ENCODE data around the gene NEU3.
"Not testable (repeated sequence)": the region's sequence is repeated elsewhere in the genome, so short reads cannot be mapped to it uniquely, and the experiment has no call there.

Gene NEU3, protein sequence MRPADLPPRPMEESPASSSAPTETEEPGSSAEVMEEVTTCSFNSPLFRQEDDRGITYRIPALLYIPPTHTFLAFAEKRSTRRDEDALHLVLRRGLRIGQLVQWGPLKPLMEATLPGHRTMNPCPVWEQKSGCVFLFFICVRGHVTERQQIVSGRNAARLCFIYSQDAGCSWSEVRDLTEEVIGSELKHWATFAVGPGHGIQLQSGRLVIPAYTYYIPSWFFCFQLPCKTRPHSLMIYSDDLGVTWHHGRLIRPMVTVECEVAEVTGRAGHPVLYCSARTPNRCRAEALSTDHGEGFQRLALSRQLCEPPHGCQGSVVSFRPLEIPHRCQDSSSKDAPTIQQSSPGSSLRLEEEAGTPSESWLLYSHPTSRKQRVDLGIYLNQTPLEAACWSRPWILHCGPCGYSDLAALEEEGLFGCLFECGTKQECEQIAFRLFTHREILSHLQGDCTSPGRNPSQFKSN

DNA sequence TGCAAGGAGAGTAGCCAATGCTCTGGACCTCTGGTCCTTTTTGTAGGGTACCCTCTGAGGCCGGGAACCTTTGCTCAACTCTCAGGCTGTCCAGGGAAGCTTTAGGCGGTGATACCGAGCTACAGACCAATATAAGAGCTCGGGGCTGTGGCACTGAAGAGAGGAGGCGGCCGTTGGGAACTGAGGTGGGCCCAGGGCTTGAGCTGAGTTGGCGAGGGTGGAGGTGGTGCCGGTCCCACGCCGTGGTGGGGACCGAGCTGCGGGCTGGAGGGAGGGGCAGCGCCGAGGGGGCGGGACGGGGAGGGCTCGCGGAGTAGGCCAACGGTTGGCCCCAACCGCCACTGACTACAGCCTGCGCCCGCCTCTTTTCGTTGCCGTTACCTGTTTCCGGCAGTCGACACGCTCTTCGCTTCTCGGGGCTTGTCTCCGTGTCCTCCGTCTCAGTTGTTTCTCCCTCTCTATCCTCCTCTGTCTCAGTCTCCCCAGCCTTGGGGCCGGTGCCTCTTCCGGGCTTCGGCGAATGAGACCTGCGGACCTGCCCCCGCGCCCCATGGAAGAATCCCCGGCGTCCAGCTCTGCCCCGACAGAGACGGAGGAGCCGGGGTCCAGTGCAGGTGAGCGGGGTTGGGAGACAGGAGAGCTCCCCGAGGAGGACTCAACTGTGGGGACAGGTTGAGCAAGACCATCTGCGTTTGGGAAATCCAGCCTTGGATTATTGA is at the start of gene NEU3:
Gene NEU3, plus strand, starts transcription at position 393 of the 719 bp plus-strand sequence. Its CDS starts 128 bp downstream, at position 521.
- DNase-seq = peak; percentile 86

DNA sequence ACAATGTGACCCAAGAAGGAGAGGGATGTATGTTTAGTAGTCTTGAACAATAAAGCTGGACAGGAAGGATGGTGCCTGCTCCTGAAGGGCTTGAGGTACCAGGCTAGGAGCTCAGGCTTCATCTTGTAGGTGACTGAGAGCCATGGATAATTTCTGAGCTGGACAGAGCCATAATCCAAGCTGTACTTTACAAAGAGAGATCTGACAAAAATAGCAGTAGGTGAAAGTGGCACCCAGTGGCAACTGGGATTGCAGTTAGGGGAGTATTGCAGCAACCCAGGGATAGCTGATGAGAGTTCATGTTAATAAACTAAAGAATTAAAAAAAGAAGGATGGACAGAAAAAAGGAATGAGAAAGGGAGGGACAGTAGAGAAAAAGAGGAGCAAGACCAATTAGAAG is 47.2 kb upstream of the NEU3 start:
- no peak for DNase-seq

DNA sequence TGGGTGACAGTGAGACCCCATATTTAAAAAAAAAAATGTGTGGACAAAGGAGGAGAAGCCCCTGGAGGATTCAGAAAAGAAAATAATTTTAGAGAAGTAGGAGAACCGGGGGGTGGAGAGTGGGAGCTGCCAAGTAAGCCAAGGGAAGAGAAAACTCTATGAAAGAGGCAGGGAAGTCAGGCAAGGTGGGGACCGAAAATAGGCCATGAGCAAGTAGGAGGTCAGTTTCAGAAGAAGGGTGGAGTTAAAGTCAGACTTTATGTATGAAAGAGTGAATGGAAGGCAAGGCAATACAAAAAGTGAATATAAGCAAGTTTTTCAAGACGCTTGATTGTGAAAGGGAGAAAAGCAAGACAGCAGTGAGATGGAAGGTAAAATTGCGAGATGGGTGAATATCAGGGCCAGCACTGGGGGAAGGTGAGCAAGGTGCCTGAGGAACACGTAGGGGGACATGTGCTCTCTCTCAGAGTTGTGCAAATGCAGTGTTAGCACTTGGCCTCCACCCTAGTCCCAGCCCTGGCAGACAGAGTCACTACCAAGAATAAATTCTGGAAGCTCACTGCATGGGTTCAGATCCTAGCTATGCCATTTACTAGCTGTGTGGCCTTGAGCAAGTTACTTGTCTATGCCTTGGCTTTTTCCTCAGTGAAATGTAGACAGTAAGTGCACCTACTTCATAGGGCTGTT is 46.5 kb upstream of the NEU3 start:
- DNase-seq = no peak

DNA sequence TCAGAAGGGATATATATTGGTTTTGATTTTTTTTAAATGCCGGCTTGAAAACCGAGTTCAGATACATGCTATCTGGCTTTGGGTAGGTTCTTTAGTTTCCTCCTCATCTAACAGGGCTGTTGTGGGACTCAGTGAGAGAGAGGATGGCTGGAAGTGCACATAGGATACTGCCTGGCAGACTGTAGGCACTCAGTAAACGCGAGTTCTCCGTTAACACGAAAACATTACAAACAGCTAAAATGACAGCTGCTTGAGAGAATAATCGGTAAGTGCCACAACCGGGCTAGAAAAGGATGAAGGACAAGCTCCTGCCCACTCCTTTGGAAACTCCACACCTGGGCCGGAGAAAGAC is 40.2 kb upstream of the NEU3 start:
- DNase-seq = no peak

DNA sequence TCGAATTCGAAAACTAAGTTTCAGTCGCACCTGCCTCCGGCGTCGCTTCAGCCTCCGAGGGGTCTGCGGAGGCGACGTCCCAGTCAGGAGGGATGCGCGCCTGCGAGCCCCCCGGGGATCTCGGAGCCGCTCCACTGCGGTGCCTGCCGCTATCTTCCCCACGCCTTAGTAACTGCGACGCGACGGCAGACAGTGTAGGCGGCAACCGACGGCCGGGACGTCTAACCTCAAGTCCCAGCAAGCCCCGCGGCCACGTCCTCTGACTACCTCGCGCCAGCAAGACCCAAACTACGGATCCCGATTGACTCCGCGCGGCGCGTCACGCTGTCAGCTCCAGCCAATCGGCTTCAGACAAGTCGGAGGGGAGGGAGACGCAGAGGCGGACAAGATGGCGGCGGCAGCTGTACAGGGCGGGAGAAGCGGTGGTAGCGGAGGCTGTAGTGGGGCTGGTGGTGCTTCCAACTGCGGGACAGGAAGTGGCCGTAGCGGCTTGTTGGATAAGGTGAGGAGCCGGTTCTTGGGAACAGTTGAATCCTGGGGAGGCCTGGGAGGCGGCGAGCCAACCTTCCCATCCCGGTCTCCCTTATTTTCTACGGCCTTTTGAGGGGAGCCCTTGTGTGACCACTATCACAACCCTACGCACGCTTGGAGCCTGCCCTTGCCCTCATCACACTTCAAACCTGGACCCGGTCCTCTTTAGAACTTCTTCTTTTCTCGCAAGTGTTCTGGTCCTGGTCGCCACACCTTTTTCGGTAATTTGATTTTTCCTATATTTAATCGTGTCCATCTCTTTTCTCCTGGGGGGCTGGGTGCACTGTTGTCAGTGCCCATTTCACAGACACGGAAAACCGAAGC is 39.6 kb upstream of the NEU3 start, which contains the start of the genes SPCS2 and XRRA1:
Gene SPCS2, plus strand, starts transcription at position 369 of the 855 bp plus-strand sequence. Its CDS starts 20 bp downstream, at position 389.
Gene XRRA1, minus strand, starts transcription at position 194 of the 855 bp plus-strand sequence. CDS start 8,213 bp downstream, outside the sequence.
- peak; percentile 99 for DNase-seq

DNA sequence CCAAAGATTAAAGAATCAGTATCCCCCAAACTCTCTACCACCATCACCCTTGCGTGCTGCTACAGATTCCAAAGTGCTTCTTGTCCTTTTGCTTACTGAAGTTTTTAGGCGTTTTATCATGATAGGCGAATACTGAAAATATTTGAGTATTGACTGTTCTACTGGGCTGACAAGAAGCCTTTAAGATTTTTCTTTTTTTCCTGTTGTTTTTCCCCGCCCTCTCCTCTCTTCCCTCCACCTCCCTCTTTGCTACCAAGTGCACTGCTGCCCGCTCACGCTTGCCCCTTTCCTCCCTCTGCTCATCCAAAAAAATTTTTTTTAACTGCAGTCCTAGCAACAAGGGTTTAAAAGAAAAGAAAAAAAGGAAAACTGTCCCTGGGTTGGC is 39.0 kb upstream of the NEU3 start:
- no peak for DNase-seq

DNA sequence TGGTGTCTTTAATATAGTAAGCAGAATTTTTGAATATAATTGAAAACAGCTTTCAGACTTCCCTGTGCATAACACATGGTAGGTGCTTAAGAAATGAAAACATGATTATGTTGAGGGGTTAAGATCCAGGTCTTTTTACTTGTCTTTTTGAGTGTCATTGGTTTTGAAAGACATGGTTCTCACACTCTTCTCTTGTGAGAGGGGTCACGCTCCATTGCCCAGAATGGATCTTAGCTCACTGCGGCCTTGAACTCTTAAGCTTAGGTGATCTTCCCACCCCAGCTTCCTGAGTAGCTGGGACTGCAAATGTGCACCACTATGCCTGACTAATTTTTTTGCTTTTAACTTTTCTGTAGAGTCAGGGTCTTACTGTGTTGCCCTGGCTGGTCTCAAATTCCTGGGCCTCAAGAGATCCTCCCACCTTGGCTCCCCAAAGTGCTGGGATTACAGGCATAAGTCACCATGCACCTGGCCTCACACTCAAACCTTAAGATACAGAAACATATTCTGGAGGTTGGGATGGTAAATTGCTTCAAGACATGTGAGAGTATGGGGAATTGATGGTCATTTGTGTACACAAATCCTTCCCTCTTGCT is 38.3 kb upstream of the NEU3 start:
- no peak for DNase-seq

DNA sequence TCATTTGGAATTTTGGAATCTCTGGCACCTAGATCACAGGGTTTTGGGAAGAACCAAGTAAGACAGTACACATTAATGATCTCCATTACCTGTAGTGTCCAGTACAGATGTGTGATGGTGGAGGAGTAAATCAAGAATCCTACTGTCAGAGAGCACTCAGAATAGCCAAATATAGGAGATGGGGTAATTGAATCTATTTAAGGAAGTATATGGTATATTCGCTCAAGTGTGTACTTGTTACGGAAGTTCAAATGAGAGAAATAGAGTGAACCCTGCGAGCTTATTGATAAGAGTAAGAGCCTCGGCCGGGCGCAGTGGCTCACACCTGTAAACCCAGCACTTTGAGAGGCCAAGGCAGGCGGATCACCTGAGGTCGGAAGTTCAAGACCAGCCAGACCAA is 37.5 kb upstream of the NEU3 start:
- no peak for DNase-seq

DNA sequence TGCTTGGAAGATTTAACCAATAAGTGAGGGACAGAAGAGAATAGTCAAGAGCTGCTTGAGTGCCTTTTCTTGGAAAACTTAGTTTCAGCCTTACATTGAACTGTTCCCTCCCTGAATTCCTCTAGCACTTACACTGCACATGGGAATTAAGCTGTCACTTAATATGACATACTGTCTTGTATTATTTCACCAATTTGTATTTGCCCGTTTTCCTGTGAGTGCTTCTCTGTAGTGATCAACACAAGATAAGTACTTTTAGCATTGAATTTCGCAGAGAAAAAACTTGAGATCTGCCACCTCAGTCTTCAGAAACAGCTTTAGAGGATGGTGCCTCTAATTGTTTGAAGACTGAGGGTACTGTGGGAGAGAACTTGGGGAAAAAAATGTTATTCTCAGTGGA is 36.0 kb upstream of the NEU3 start:
- DNase-seq = no peak

DNA sequence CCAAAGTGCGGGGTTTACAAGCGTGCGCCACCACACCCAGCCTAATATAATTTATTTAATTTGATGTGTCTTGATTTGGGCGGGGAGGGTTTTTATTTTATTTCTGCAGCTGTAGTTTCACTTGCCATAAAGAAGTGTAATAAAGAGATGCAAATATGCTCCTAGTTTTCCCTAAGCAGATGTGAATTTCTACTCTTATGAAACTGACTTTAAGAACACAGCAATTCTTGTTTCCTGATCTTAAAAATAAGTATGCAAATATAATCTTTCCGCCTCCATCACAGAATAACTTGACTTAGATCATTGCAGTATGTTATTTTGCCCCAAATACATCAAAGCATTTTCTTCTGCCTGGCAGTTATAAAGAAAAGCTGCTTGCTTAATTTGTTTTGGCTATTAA is 35.3 kb upstream of the NEU3 start:
- no peak for DNase-seq

DNA sequence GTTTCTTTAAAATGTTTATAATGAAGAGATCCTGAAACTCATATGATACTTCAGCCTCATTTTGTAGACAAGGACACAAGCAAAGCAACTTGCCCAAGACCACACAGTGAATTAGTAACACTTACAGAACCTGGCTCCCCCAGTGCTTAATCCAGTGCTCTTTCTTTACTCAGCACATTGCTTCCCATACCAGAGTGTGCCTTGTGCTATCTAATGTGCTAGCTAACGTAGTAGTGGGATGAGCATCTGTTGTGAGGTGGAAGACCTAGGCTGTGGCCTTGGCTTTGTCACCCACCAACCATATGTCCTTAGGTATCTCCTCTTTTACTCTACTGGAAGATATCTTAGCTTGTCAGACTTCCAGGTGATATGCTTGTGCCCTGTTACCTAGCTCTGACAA is 34.5 kb upstream of the NEU3 start:
- no peak for DNase-seq

DNA sequence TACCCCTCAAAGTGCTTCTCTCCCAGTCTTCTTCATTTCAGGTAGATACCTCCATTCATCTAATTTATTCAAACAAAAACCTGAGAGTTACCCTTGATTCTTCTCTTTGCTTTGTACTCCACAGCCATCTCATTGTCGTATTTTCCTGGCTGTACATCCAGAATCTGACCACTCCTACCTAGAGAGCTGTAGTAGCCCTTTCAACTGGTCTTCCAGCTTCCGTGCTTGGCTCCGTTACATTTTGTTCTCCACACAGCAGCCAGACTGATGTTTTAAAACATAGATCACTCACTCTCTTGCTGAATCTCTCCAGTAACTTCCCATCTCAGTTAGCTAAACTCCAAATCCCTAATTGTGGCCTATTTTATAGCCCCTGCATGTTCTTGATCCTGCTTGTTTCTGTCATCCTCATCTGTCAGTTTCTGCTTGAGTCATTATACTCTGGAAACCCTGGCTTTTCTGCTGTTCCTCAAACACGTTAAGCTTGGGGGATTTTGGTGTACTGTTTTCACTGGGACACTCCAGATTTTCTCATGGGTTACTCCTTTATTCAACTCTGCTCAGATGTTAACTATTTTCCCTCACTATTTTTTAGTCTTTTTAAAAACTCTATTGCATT is 32.2 kb upstream of the NEU3 start:
- DNase-seq = no peak

DNA sequence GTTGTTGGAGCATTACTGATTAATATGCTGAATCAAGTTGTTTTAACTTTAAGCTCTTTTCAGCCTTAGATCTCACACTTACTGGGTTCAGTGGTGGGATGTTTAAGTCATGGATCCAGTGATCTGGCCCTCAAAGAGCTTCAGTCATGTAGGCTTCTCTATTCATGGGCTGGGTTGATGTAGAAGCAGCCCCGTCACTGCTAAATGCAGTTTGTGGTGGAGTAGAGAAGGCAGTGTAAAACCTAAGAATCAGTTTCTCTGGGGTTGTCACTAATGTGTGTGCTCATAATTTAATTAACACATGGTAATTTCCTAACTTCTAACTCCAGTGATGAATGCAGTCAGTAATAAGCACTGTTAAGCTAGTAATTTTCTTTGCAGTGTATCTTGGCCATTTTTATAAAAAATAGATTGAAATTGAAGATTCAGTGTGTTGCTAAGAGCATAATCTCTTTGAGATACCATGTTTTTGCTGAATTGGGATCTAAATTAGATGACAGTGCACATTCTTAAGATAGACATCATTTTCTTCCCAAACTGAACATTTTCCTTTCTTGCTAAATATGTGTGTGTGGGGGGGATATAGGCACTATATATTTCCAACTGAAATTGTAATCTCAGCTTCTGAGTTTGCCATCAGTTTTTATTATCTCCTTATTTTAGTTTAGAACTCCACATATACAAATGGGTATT is 30.6 kb upstream of the NEU3 start:
- DNase-seq = no peak

DNA sequence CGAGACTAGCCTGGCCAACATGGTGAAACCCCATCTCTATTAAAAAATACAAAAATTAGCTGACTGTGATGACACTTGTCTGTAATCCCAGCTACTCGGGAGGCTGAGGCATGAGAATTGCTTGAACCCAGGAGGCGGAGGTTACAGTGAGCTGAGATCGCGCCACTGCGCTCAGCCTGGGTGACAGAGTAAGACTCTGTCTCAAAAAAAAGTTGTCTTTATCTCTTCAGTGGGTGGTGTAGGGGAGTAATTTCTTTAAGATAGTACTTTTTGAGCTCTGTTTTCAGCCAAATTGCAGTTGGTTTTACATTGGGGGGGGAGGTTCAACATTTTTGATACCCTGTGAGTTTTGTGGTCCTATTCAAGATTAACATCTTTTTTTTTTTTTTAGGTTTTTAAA is 28.6 kb upstream of the NEU3 start:
- DNase-seq = not testable (repeated sequence)

DNA sequence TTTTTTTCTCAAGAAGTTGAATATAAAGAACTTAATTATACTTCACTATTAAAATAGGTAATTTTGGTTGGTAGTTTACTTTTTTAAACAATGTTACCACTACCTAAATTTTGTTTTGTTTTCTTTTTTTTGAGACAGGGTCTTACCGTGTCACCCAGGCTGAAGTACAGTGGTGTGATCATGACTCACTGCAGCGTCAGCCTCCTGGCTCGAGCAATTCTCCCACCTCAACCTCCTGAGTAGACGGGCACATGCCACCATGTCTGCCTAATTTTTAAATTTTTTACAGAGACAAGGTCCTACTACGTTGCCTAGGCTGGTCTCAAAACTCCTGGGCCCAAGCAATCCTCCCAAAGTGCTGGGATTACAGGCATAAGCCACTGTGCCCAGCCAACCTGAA is 22.1 kb upstream of the NEU3 start:
- DNase-seq = no peak

DNA sequence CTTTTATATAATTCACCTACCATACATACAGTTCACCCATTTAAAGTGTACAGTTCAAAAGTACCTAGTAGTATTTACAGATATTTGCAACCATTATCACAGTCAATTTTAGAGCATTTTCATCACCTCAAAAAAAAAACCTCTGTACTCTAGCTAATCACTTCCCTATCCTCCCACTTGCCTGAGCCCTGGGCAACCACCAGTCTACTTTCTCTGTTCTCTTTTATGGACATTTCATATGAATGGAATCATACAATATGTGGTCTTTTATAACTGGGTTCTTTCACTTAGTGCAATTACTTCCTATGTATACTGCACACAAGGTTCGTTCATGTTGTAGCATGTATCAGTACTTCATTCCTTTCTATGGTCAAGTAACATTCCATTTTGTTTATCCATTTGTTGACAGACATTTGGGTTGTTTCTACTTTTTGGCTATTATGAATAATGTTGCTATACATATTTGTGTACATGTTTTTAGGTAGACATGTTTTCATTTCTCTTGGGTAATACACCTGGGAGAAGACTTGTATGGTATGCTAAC is 17.8 kb upstream of the NEU3 start:
- no peak for DNase-seq

DNA sequence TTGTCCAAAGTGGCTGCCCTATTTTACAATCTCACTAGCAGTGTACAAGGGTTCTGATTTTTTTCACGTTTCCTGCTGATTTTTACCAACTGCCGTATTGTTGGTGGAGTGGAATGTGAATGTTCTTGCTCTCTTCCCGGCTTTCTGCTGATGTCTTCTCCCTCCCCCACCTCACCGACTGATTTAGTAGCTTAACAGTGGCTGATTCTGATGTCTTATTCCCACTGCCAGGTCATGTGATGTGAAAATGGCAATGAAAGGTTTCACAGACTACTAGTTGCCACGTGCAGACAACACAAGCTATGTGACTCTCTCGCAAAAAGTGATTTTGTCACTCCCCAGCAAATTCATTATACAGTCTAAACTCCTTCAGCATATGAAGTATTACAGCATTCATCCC is 17.3 kb upstream of the NEU3 start:
- DNase-seq = no peak

DNA sequence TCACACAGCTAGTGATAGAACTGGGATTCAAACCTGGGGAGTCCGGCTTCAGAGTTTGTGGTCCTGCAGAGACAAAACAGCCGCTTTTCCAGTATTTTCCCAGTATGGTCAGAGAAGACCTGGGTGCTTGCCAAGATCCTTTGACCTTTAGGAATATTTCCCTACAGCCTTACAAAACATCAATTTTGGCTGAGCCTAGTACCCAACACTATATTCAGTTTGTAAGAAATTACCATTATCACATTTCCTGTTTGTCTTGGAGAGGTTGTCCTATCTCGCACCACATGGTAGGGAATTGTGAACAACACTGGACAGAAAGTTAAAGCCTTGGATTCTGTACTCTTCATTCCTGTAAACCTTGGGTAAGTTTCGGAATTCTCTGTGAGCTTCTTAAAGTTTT is 10.7 kb upstream of the NEU3 start:
- no peak for DNase-seq

DNA sequence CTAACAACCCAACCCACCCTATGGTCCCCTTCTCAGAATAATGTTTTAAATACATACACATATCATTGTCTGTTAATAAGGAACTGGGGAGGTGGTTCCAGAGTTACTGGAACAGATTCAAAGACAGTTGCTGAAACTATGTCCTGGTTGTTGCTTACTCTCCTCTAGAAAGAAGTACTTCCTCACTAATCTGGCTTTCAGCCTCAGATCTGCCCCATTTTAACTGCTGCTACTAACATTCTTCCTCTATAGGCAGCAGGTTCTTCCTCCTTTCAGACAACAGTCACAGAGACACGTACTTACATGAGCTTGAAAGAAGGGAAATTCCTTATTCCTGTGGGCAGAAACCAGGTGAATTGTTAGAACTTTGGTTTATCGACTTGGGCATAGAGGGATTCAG is 8.1 kb upstream of the NEU3 start:
- no peak for DNase-seq

DNA sequence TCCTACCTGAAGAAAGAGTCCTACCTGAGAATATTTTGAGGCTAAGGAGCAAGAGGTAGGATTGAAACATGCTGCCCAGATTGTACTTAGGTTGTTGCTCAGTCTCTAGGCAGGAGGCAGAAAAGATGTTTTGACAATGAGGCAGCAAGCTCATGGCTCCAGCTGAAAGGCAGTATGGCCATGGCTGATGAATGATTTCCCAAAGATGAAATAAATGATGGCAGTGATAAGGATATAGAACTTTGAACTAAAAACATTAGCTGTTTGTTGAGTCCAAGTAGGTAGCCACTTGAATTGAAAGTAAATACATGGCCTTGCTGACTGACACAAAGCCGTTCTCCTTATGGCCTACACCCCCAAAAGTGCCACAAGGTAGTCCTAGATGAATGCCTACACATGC is 6.8 kb upstream of the NEU3 start:
- DNase-seq = no peak

DNA sequence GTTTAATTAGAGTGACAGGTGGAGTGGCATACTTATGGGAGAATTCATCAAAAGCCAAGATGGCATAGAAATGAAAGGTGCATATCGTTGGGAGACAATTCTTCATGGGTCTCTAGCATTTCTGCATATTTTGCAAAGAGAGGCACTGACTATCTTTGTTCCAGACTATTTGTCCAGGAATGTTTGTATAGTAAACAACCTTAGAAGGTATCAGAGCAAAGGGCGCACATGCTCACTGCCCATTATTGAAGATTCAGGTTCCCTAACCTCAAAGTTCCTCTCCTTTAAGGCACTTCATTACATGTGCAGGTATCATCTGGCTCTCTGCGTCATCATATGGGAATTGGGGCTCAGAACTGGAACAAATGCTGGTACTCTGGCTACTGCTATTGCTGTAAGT is 4.7 kb upstream of the NEU3 start:
- no peak for DNase-seq

Measured in right forelimb (tissue), 1 donor.